ENCODE results near the gene OR1A2.

OR1A2 gene

GRCh38 chr17:3197219-3197618 lies at the start of gene OR1A2:
Gene OR1A2, plus strand, starts transcription at chr17:3197519. Its CDS starts 0 bp downstream, at chr17:3197519.
- no peak for TF ChIP-seq REST (IDR thresholded peaks at IDR 0.05; ENCODE audit: low read depth)
- no peak for TF ChIP-seq TEAD4 (IDR thresholded peaks at IDR 0.05)
- TF ChIP-seq EP300 (IDR thresholded peaks at IDR 0.05; ENCODE audit: borderline replicate concordance) = no peak
- no peak for TF ChIP-seq MAX (IDR thresholded peaks at IDR 0.05)
- TF ChIP-seq CEBPB (IDR thresholded peaks at IDR 0.05) = no peak
- no peak for TF ChIP-seq TCF12 (IDR thresholded peaks at IDR 0.05; ENCODE audit: low read depth)
- TF ChIP-seq RAD21 (IDR thresholded peaks at IDR 0.05; ENCODE audit: low read depth) = no peak
- no peak for TF ChIP-seq CREB1 (IDR thresholded peaks at IDR 0.05; ENCODE audit: low read depth)
- TF ChIP-seq USF1 (IDR thresholded peaks at IDR 0.05) = no peak
- TF ChIP-seq EGR1 (IDR thresholded peaks at IDR 0.05) = no peak
- TF ChIP-seq TAF1 (IDR thresholded peaks at IDR 0.05; ENCODE audit: low read depth) = no peak
- TF ChIP-seq ZBTB7A (IDR thresholded peaks at IDR 0.05; ENCODE audit: low read depth) = no peak
- TF ChIP-seq NFIC (IDR thresholded peaks at IDR 0.05) = no peak
- no peak for TF ChIP-seq FOXM1 (IDR thresholded peaks at IDR 0.05; ENCODE audit: borderline replicate concordance, low read depth)

GRCh38 chr17:3157218-3157617 lies 40.1 kb upstream of the OR1A2 start:
- TF ChIP-seq EGR1 (IDR thresholded peaks at IDR 0.05) (no peak), FOXM1 (IDR thresholded peaks at IDR 0.05; ENCODE audit: borderline replicate concordance, low read depth) (no peak), CREB1 (IDR thresholded peaks at IDR 0.05; ENCODE audit: low read depth) (no peak), TCF12 (IDR thresholded peaks at IDR 0.05; ENCODE audit: low read depth) (no peak), TEAD4 (IDR thresholded peaks at IDR 0.05) (no peak), NFIC (IDR thresholded peaks at IDR 0.05) (no peak), EP300 (IDR thresholded peaks at IDR 0.05; ENCODE audit: borderline replicate concordance) (no peak), REST (IDR thresholded peaks at IDR 0.05; ENCODE audit: low read depth) (no peak), RAD21 (IDR thresholded peaks at IDR 0.05; ENCODE audit: low read depth) (no peak), TAF1 (IDR thresholded peaks at IDR 0.05; ENCODE audit: low read depth) (no peak), YY1 (IDR thresholded peaks at IDR 0.05; ENCODE audit: low read depth) (no peak), ZBTB7A (IDR thresholded peaks at IDR 0.05; ENCODE audit: low read depth) (no peak), USF1 (IDR thresholded peaks at IDR 0.05) (no peak), CEBPB (IDR thresholded peaks at IDR 0.05) (no peak), MAX (IDR thresholded peaks at IDR 0.05) (no peak)

GRCh38 chr17:3167574-3167973 lies 29.7 kb upstream of the OR1A2 start:
- TF ChIP-seq CREB1 (IDR thresholded peaks at IDR 0.05; ENCODE audit: low read depth) (no peak), MAX (IDR thresholded peaks at IDR 0.05) (no peak), TAF1 (IDR thresholded peaks at IDR 0.05; ENCODE audit: low read depth) (no peak), CEBPB (IDR thresholded peaks at IDR 0.05) (no peak), EGR1 (IDR thresholded peaks at IDR 0.05) (no peak), ZBTB7A (IDR thresholded peaks at IDR 0.05; ENCODE audit: low read depth) (no peak), USF1 (IDR thresholded peaks at IDR 0.05) (no peak), YY1 (IDR thresholded peaks at IDR 0.05; ENCODE audit: low read depth) (no peak), RAD21 (IDR thresholded peaks at IDR 0.05; ENCODE audit: low read depth) (no peak)

GRCh38 chr17:3189961-3190360 lies 7.4 kb upstream of the OR1A2 start:
- TF ChIP-seq NFIC (IDR thresholded peaks at IDR 0.05) (no peak), TCF12 (IDR thresholded peaks at IDR 0.05; ENCODE audit: low read depth) (no peak), TEAD4 (IDR thresholded peaks at IDR 0.05) (no peak), RAD21 (IDR thresholded peaks at IDR 0.05; ENCODE audit: low read depth) (no peak), REST (IDR thresholded peaks at IDR 0.05; ENCODE audit: low read depth) (no peak), MAX (IDR thresholded peaks at IDR 0.05) (no peak), FOXM1 (IDR thresholded peaks at IDR 0.05; ENCODE audit: borderline replicate concordance, low read depth) (no peak), EGR1 (IDR thresholded peaks at IDR 0.05) (no peak), CREB1 (IDR thresholded peaks at IDR 0.05; ENCODE audit: low read depth) (no peak), YY1 (IDR thresholded peaks at IDR 0.05; ENCODE audit: low read depth) (no peak), USF1 (IDR thresholded peaks at IDR 0.05) (no peak), TAF1 (IDR thresholded peaks at IDR 0.05; ENCODE audit: low read depth) (no peak), CEBPB (IDR thresholded peaks at IDR 0.05) (no peak), ZBTB7A (IDR thresholded peaks at IDR 0.05; ENCODE audit: low read depth) (no peak), EP300 (IDR thresholded peaks at IDR 0.05; ENCODE audit: borderline replicate concordance) (no peak)

Measured in Ishikawa (cell line).